GM23248 (cell line): ENCODE measurements around the gene H2BW1. TPM values are rescaled to one million over a fixed set of nuclear protein-coding genes. Genes with fewer than 3 reads are reported as not detected.
"Not testable (repeated sequence)": the region's sequence is repeated elsewhere in the genome, so short reads cannot be mapped to it uniquely, and the experiment has no call there.

Experiments used
- DNase-seq: peaks from one replicate; pipeline ENCODE4 v3.0.0-alpha.2; 2015
- H2AFZ ChIP-seq: fragments of 200-600 bp; sonication (generic); 2 replicates; pipeline ENCODE4 v1.6.1; 2016; ENCODE audit warnings: antibody characterized with exemption
- H3F3A ChIP-seq: fragments of 200-600 bp; sonication (generic); 2 replicates; pipeline ENCODE4 v1.6.1; 2016; ENCODE audit warnings: mild to moderate bottlenecking, antibody characterized with exemption, mixed run types; ENCODE audit not compliant: insufficient read depth
- H3K27ac ChIP-seq: fragments of 200-600 bp; sonication (generic); 2 replicates; pipeline ENCODE4 v1.5.1; 2016; ENCODE audit warnings: mild to moderate bottlenecking
- H3K27me3 ChIP-seq: fragments of 200-600 bp; sonication (generic); replicated peaks from 2 replicates; pipeline ENCODE4 v1.6.1; 2016; ENCODE audit warnings: mild to moderate bottlenecking; ENCODE audit not compliant: insufficient read depth
- H3K36me3 ChIP-seq: fragments of 200-600 bp; sonication (generic); 2 replicates; pipeline ENCODE4 v1.6.1; 2016; ENCODE audit warnings: low read depth, mild to moderate bottlenecking
- H3K4me1 ChIP-seq: fragments of 200-600 bp; sonication (generic); 2 replicates; pipeline ENCODE4 v1.6.1; 2016; ENCODE audit warnings: mild to moderate bottlenecking; ENCODE audit not compliant: insufficient read depth
- H3K4me2 ChIP-seq: fragments of 200-600 bp; sonication (generic); one replicate; pipeline ENCODE4 v1.6.1; 2016; ENCODE audit warnings: mild to moderate bottlenecking; ENCODE audit not compliant: unreplicated experiment
- H3K4me3 ChIP-seq: fragments of 200-600 bp; sonication (generic); 2 replicates; pipeline ENCODE4 v1.5.1; 2016; ENCODE audit warnings: mild to moderate bottlenecking
- H3K79me2 ChIP-seq: fragments of 200-600 bp; sonication (generic); 2 replicates; pipeline ENCODE4 v1.6.1; 2016; ENCODE audit warnings: mild to moderate bottlenecking; ENCODE audit not compliant: insufficient read depth
- H3K9ac ChIP-seq: fragments of 200-600 bp; sonication (generic); 2 replicates; pipeline ENCODE4 v1.6.1; 2016; ENCODE audit warnings: mild to moderate bottlenecking
- H3K9me2 ChIP-seq: fragments of 200-600 bp; sonication (generic); 2 replicates; pipeline ENCODE4 v1.6.1; 2016; ENCODE audit warnings: mixed run types, mild to moderate bottlenecking, moderate library complexity; ENCODE audit not compliant: insufficient read depth
- H3K9me3 ChIP-seq: fragments of 200-600 bp; sonication (generic); one replicate; pipeline ENCODE4 v1.6.1; 2017; ENCODE audit warnings: low read depth
- H4K20me1 ChIP-seq: fragments of 200-600 bp; sonication (generic); 2 replicates; pipeline ENCODE4 v1.6.0; 2016; ENCODE audit not compliant: insufficient read depth
- EZH2 ChIP-seq: fragments of 200-600 bp; sonication (generic); IDR thresholded peaks from 2 replicates; pipeline ENCODE4 v1.6.1; 2018; ENCODE audit warnings: antibody characterized with exemption, mild to moderate bottlenecking; ENCODE audit not compliant: insufficient read depth, poor library complexity, severe bottlenecking
- EZH2phosphoT487 ChIP-seq: fragments of 200-600 bp; sonication (generic); IDR thresholded peaks from 2 replicates; pipeline ENCODE4 v1.6.1; 2018; ENCODE audit warnings: antibody characterized with exemption, moderate library complexity, mild to moderate bottlenecking, low read depth; ENCODE audit not compliant: insufficient read depth
- WGBS, 2 experiments: methylation state at CpG; one replicate each; pipeline ENCODE4 v1.1.6; 2015 to 2017; ENCODE audit warnings: low lambda C conversion rate in 2 of 2, low coverage in 1 of 2; ENCODE audit errors: missing lambda C conversion rate in 2 of 2; 5-methylcytosine and 5-hydroxymethylcytosine counted together
- in situ Hi-C: fragments of 300-500 bp; cut with MboI; formaldehyde crosslinking; loops from 2 replicates; pipeline ENCODE4 v1.15.0; 2020
- polyA plus RNA-seq: library from polyadenylated mRNA; unstranded; fragments of >200 nt; fragmentation: Nextera tagmentation; extraction: Ambion mirVana; gene quantifications from 2 replicates; pipeline ENCODE4 v1.2.1, GENCODE V29; 2016
- total RNA-seq: library from RNA; depleted of rRNA; stranded (reverse); fragments of >200 nt; shearing (Covaris generic); gene quantifications from 2 replicates; pipeline ENCODE4 v1.2.3, GENCODE V29; 2014; rRNA removed

H2BW1 gene, protein sequence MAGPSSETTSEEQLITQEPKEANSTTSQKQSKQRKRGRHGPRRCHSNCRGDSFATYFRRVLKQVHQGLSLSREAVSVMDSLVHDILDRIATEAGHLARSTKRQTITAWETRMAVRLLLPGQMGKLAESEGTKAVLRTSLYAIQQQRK
- total RNA-seq (not detected in 2 replicates), polyA plus RNA-seq (not detected in 2 replicates)

DNA sequence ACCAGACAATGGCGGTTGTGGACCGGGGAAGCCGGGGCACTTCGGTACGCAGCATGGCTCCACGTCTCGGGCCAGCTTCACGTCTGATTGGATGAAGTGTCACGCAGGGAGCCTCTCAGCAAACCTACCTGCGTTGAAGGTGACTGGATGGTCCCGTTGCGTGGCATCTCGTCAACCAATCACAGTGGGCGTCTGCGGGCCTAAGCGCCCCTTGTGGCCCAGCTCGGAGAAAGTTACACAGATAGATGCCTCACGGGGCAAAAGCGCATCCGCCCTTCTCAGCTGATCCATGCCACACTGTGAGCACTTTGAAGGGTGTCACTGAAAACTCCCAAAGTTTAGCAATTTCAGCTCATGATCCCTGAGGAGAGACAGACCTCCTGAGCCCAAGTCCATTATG lies at the start of gene H2BW1:
Gene H2BW1, minus strand, starts transcription at position 103 of the 400 bp plus-strand sequence. CDS start 132 bp downstream, outside the sequence.
- Histone ChIP-seq H3K9me2 (no peaks in the 10 kb centered on the region), H3K4me1 (no peaks in the 10 kb centered on the region), H3K79me2 (no peaks in the 10 kb centered on the region), H3K27me3 (no peaks in the 10 kb centered on the region), H3K9me3 (no peaks in the 10 kb centered on the region), H2AFZ (no peak within 1 kb of the TSS), H3F3A (no peaks in the 10 kb centered on the region), H3K27ac (no peak within 1 kb of the TSS), H3K4me2 (no peak within 1 kb of the TSS), H3K36me3 (no peaks in the 10 kb centered on the region), H3K4me3 (no peak within 1 kb of the TSS), H3K9ac (no peak within 1 kb of the TSS), H4K20me1 (no peaks in the 10 kb centered on the region)
- no peak for TF ChIP-seq EZH2
- TF ChIP-seq EZH2phosphoT487 = no peak
- in situ Hi-C loops = no loop called here
- DNase-seq = no peak
- WGBS, 2 experiments = 71 to 72% methylated on average over 3 to 20 of the region's 20 CpGs

DNA sequence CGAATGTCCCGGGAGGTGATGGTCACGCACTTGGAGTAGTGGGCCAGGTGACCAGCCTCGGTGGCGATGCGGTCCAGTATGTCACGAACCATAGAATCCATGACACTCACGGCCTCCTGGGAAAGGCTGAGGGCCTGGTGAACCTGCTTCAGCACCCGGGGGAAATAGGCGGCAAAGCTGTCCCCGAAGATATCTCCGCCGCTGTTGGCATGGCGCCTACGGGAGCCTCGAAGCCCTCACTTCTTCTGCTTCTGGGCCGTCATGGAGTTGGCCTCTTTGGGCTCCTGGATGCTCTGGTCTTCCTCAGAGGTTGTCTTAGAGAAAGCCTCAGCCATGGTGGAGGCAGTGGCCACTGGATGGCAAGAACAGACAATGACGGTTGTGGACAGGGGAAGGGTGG lies 49.1 kb upstream of the H2BW1 start:
- H3K9me3 ChIP-seq, H2AFZ ChIP-seq, H3K79me2 ChIP-seq, H3K36me3 ChIP-seq, H3K9me2 ChIP-seq, H3K27ac ChIP-seq, H3K27me3 ChIP-seq, in situ Hi-C loops, H3K4me1 ChIP-seq, H4K20me1 ChIP-seq, H3K4me3 ChIP-seq, H3F3A ChIP-seq, DNase-seq, H3K4me2 ChIP-seq, H3K9ac ChIP-seq: not testable (repeated sequence)
- WGBS, 2 experiments = 72 to 80% methylated on average over 8 to 9 of the region's 18 CpGs

DNA sequence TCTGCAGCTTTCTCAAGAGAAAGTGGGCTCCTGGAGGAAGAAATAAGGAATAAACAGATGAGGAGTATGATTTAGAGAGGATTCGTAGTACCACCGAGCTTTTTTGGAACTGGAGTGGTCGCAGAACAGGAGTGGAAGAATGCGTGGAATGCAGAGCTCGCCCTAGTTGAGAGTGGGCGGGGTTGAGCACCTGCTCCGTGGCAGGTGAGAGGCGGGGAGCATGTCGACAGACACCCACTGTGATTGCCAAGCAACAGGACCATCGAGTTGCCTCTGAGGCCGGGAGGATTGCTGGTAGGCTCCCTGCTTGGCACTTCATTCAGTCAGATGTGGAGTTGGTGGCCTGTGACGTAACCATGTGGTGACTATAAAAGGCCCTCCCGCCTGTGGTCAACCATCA lies 41.4 kb upstream of the H2BW1 start:
- in situ Hi-C loops, H3K4me3 ChIP-seq, H3F3A ChIP-seq, H3K79me2 ChIP-seq, H3K27me3 ChIP-seq, H2AFZ ChIP-seq, H3K4me1 ChIP-seq, H3K36me3 ChIP-seq, H3K9me2 ChIP-seq, H3K4me2 ChIP-seq, H3K9me3 ChIP-seq, H4K20me1 ChIP-seq, H3K9ac ChIP-seq, DNase-seq, H3K27ac ChIP-seq: not testable (repeated sequence)
- no CpG with 5 or more reads among the region's 13 CpGs for WGBS, 2 experiments

DNA sequence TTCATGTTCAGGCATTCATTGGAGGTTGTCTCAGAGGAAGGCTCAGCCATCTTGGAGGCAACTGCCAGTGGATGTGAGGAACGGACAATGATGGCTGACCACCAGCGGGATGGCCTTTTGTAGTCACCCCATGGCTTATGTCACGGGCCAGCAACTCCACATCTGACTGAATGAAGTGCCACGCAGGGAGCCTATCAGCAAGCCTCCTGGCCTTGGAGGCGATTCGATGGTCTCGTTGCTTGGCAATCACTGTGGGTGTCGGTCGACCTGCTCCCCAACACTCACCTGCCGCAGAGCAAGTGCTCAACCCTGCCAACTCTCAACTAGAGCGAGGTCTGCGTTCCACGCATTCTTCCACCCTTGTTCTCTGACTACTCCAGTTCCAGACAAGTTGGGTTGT lies 33.7 kb upstream of the H2BW1 start:
- TF ChIP-seq EZH2phosphoT487 = no peak
- no peak for TF ChIP-seq EZH2
- H3K27ac ChIP-seq = no peak overlapping the region
- H3K27me3 ChIP-seq = no peaks in the 10 kb centered on the region
- no peaks in the 10 kb centered on the region for H3K9me2 ChIP-seq
- no peaks in the 10 kb centered on the region for H3K36me3 ChIP-seq
- H3K9me3 ChIP-seq = no peaks in the 10 kb centered on the region
- H4K20me1 ChIP-seq = no peaks in the 10 kb centered on the region
- no peak for DNase-seq
- H3K9ac ChIP-seq = no peak overlapping the region
- H3K4me2 ChIP-seq = no peak overlapping the region
- in situ Hi-C loops = no loop called here
- no peak overlapping the region for H3K4me3 ChIP-seq
- H3K79me2 ChIP-seq = no peaks in the 10 kb centered on the region
- no peaks in the 10 kb centered on the region for H3K4me1 ChIP-seq
- no peak overlapping the region for H2AFZ ChIP-seq
- 56 to 66% methylated on average over 7 to 12 of the region's 13 CpGs for WGBS, 2 experiments
- H3F3A ChIP-seq = no peaks in the 10 kb centered on the region

DNA sequence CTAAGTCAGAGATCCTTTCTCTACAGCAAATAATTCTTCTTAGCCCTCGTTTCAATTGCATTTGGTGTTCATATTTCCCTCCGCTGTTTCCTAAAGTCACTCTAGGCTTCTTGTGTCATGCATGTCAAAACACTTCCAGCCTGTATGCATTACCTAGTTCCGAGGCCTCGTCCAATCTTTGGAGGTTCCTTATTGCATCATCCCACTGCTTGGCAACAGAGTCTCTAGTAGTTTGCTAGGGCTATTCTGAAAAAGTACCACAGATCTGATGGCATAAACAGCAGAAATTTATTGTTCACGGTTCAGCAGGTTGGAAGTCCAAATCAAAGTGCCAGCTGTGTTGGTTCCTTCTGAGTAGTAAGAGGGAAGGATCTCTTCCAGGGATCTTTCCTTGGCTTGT lies 32.1 kb upstream of the H2BW1 start:
- Histone ChIP-seq H4K20me1 (no peaks in the 10 kb centered on the region), H3K4me3 (no peak overlapping the region), H3K9me3 (no peaks in the 10 kb centered on the region), H3K27ac (no peak overlapping the region), H3K4me1 (no peaks in the 10 kb centered on the region), H3K36me3 (no peaks in the 10 kb centered on the region), H3K27me3 (no peaks in the 10 kb centered on the region), H3K4me2 (no peak overlapping the region), H3F3A (no peaks in the 10 kb centered on the region), H3K79me2 (no peaks in the 10 kb centered on the region), H3K9ac (no peak overlapping the region), H3K9me2 (no peaks in the 10 kb centered on the region), H2AFZ (no peak overlapping the region)
- in situ Hi-C loops = no loop called here
- no peak for DNase-seq
- no peak for TF ChIP-seq EZH2
- TF ChIP-seq EZH2phosphoT487 = no peak
- WGBS, 2 experiments = 26 to 31% methylated on average over 5 of the region's 5 CpGs
